Lung (tissue), 12 donors: ENCODE results near the gene LMBR1. TPM values are rescaled to one million over a fixed set of nuclear protein-coding genes. Genes with fewer than 3 reads are reported as not detected.

Experiments
- ATAC-seq: fragments of 200-7000 bp; cut with Tn5 transposase; one replicate; pipeline ENCODE4 v1.9.1; 2020; ENCODE audit warnings: moderate number of reproducible peaks; ENCODE audit not compliant: insufficient read depth, low FRiP score
- DNase-seq, 3 donors: peaks; one replicate each; pipeline ENCODE4 v3.0.0-alpha.2; 2013 to 2017
- H3K27ac ChIP-seq, 2 donors: one replicate each; pipeline ENCODE4 v1.5.1; 2013; ENCODE audit warnings: mild to moderate bottlenecking in 2 of 2, moderate library complexity in 2 of 2, control low read depth in 1 of 2, inconsistent platforms in 1 of 2, low read depth in 1 of 2, low read length in 1 of 2
- H3K27me3 ChIP-seq, 3 donors: one replicate each; pipeline ENCODE4 v1.5.1; 2013; ENCODE audit warnings: low read length in 2 of 3; ENCODE audit not compliant: control insufficient read depth in 3 of 3, insufficient read depth in 3 of 3
- H3K36me3 ChIP-seq, 4 donors: one replicate each; pipeline ENCODE4 v1.5.1; 2013; ENCODE audit warnings: low read length in 4 of 4, mild to moderate bottlenecking in 1 of 4, moderate library complexity in 1 of 4; ENCODE audit not compliant: control insufficient read depth in 4 of 4, insufficient read depth in 4 of 4
- H3K4me1 ChIP-seq, 5 donors: one replicate each; pipeline ENCODE4 v1.5.1; 2013; ENCODE audit warnings: low read length in 5 of 5, mild to moderate bottlenecking in 2 of 5, moderate library complexity in 1 of 5; ENCODE audit not compliant: control insufficient read depth in 5 of 5, insufficient read depth in 5 of 5
- H3K4me3 ChIP-seq: one replicate; pipeline ENCODE4 v1.5.1; 2013; ENCODE audit warnings: mild to moderate bottlenecking, control low read depth, moderate library complexity
- H3K9ac ChIP-seq, 2 donors: one replicate each; pipeline ENCODE4 v1.5.1; 2013; ENCODE audit warnings: low read length in 2 of 2, control low read depth in 1 of 2; ENCODE audit not compliant: insufficient read depth in 1 of 2
- H3K9me3 ChIP-seq, 4 donors: one replicate each; pipeline ENCODE4 v1.5.1; 2013; ENCODE audit warnings: low read length in 3 of 4, mild to moderate bottlenecking in 1 of 4, moderate library complexity in 1 of 4; ENCODE audit not compliant: control insufficient read depth in 4 of 4, insufficient read depth in 3 of 4
- WGBS, 2 donors: extraction: QIAGEN DNeasy Blood & Tissue Kit; methylation state at CpG; one replicate each; pipeline ENCODE4 v1.1.7; 2013; 5-methylcytosine and 5-hydroxymethylcytosine counted together
- polyA plus RNA-seq, 2 donors: library from polyadenylated mRNA; stranded (reverse); fragments of 200-250 nt; gene quantifications; one replicate each; pipeline ENCODE4 v1.2.1, GENCODE V29; 2013
- total RNA-seq, 2 donors: library from RNA; depleted of rRNA in 1 of 2; stranded (reverse); fragments of >200 nt in 1 of 2; gene quantifications; one replicate each; pipeline ENCODE4 v1.2.1, GENCODE V29; 2014 to 2021
- TF ChIP-seq, protein P1 (sequence below): IDR thresholded peaks from 2 replicates; pipeline ENCODE4 v1.5.1; 2012; ENCODE audit warnings: mild to moderate bottlenecking; ENCODE audit errors: control extremely low read depth, extremely low read depth
- donor health status: control.
- donor health status: control.
- donor health status: Bipolar disorder and iron deficiency.
- donor health status: healthy.
- donor health status: DM: yes; HTN: yes; CAD: no.

LMBR1 gene
- total and polyA plus RNA-seq, 4 donors, result 9.7 to 119 (median 45.0) TPM

DNA sequence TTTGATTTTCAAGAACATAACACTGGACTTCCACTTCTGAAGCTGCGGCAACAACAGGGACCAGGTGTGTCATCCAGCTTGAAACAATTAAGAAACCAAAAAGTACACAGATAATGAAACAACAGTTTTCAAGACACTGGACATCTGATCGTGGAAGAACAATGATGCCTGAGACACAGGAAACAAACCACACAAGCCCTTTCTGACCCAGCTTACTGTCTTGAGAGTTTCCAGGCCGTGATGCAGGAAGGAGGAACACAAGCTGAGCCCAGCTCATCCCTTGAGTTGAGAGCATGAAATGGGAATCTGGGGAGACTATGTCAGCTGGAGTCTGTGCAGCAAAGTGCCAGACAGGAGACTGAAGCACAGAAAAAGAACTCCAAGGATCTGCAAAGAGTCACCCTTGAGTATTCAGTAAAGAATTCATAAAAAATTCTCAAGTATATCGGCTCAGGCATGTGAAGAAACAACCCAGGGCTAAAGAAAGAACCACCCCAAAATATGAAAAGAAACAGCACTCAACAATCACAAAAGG lies 160.8 kb downstream of the LMBR1 start:
- H3K9me3 ChIP-seq, result peaks cover 0 to 4% (median under 1%) of the 10 kb centered on the region in 4 donors
- H3K27me3 ChIP-seq, result no peaks in the 10 kb centered on the region
- H3K36me3 ChIP-seq, result peaks cover 3 to 9% (median 5%) of the 10 kb centered on the region in 4 donors
- H3K4me1 ChIP-seq, result peaks cover 0 to 1% (median 0%) of the 10 kb centered on the region in 5 donors
- H3K27ac ChIP-seq, result no peak overlapping the region
- TF ChIP-seq, protein P1, sequence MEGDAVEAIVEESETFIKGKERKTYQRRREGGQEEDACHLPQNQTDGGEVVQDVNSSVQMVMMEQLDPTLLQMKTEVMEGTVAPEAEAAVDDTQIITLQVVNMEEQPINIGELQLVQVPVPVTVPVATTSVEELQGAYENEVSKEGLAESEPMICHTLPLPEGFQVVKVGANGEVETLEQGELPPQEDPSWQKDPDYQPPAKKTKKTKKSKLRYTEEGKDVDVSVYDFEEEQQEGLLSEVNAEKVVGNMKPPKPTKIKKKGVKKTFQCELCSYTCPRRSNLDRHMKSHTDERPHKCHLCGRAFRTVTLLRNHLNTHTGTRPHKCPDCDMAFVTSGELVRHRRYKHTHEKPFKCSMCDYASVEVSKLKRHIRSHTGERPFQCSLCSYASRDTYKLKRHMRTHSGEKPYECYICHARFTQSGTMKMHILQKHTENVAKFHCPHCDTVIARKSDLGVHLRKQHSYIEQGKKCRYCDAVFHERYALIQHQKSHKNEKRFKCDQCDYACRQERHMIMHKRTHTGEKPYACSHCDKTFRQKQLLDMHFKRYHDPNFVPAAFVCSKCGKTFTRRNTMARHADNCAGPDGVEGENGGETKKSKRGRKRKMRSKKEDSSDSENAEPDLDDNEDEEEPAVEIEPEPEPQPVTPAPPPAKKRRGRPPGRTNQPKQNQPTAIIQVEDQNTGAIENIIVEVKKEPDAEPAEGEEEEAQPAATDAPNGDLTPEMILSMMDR, result no peak
- H3K4me3 ChIP-seq, result no peak overlapping the region
- WGBS, 2 donors, result 78 to 84% methylated on average over 4 of the region's 4 CpGs
- no peak for ATAC-seq
- DNase-seq, result no peak
- H3K9ac ChIP-seq, result no peak overlapping the region

DNA sequence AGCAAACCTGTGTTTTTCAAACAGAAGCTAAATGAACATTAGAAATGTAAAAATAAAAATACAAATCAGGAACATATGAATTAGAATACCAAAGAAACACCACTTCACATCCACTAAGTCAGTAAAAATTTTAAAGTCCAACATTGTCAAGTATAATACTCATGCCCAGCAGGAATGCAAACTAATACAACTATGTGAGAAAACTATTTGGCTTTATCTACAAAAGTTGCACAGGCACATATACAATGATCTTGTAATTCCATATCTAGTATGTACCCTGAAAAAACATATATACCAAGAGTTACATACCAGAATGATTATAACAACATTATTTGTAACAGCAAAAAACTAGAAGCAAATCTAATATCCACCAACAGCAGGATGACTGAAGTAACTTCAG lies 161.3 kb downstream of the LMBR1 start:
- no peaks in the 10 kb centered on the region for H3K27me3 ChIP-seq
- no peak overlapping the region for H3K4me3 ChIP-seq
- H3K9ac ChIP-seq, result no peak overlapping the region
- H3K27ac ChIP-seq, result no peak overlapping the region
- ATAC-seq (no peak), DNase-seq (no peak)
- H3K36me3 ChIP-seq, result peaks cover 3 to 9% (median 5%) of the 10 kb centered on the region in 4 donors
- H3K9me3 ChIP-seq, result peaks cover 0 to 4% (median under 1%) of the 10 kb centered on the region in 4 donors
- peaks cover 0 to 6% (median 0%) of the 10 kb centered on the region in 5 donors for H3K4me1 ChIP-seq
- TF ChIP-seq, protein P1, result no peak

DNA sequence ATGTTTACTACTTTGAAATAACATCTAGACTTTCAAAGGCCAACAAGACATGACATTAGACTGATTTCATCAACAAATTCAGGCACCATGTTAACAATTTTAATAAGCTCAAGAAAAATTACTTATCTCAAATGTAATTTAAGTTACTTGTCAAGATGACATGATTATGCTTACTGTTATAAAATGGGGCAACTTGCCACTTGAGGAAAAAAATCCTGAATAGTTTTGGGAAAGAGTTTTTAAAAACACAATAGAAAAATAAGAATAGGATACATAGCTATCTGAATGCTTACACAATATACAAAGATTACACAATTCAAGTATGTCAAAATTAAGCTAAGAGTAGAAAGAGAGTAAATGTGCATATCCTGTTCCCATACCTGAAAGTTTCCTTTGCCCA lies 167.0 kb downstream of the LMBR1 start:
- peaks cover 0 to 3% (median 0%) of the 10 kb centered on the region in 4 donors for H3K36me3 ChIP-seq
- H3K27ac ChIP-seq, result no peak overlapping the region
- H3K4me3 ChIP-seq, result no peak overlapping the region
- peaks cover 0 to 57% (median 4%) of the 10 kb centered on the region in 5 donors for H3K4me1 ChIP-seq
- no peak overlapping the region for H3K9ac ChIP-seq
- no peak for ATAC-seq
- peak in 2 of 3 donors; percentile 72 to 81 for DNase-seq
- H3K27me3 ChIP-seq, result no peaks in the 10 kb centered on the region
- TF ChIP-seq, protein P1, result no peak
- no peaks in the 10 kb centered on the region for H3K9me3 ChIP-seq

DNA sequence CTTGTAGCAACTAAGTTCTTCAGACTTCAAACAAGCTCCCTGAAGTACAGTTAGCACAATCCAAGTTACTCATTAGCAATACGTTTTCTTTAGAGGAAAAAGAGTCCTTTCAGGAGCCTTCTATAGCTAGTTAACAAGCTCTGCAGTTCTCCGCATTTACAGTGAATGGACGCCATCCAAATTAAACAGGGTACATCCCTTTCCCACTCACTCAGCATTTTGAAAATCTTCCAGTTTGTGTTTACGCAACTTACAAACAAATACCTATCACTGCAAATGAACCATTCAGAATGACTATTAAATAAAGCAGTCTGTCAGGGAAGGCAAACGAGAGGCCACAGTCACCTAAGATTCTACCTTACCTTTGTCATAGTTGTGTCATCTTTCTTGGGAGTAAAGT lies 167.9 kb downstream of the LMBR1 start:
- H3K4me3 ChIP-seq, result no peak overlapping the region
- H3K9me3 ChIP-seq, result no peaks in the 10 kb centered on the region
- 58 to 78% methylated on average over 5 of the region's 5 CpGs for WGBS, 2 donors
- DNase-seq (peak; percentile 37 to 97 (median 92)), ATAC-seq (peak; percentile 27)
- H3K9ac ChIP-seq, result peak overlapping the region in 1 of 2 donors; percentile 50
- TF ChIP-seq, protein P1, result no peak
- H3K27ac ChIP-seq, result no peak overlapping the region
- H3K36me3 ChIP-seq, result peaks cover 0 to 3% (median 0%) of the 10 kb centered on the region in 4 donors
- H3K27me3 ChIP-seq, result no peaks in the 10 kb centered on the region
- H3K4me1 ChIP-seq, result peaks cover 0 to 60% (median 4%) of the 10 kb centered on the region in 5 donors
